CD4-positive, alpha-beta T cell treated with Interleukin-17A for 1 hour (primary cell): ENCODE data around the gene IL1RAPL2.

Experiments used
- DNase-seq: peaks from one replicate; pipeline ENCODE4 v3.0.0-alpha.2; 2020

IL1RAPL2 gene

DNA sequence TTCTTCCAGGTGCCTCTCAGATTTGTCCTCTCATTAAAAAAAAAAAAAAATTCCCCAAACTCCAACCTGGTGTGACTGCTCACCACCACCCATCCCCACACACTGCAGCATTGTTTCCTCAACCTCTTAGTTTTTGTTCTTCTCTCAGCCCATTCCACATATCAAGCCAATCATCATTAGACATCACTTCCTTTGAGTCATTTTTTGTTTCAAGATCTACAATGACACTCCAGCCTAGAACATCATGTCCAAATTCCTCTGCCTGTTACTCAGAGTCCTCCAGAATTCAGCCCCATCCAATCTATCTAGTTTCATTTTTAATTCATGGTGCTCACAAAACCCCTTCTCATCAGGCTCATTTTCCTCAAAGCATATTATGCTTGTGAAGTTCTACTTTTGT, 917.0 kb downstream of the IL1RAPL2 start:
- DNase-seq, result no peak

DNA sequence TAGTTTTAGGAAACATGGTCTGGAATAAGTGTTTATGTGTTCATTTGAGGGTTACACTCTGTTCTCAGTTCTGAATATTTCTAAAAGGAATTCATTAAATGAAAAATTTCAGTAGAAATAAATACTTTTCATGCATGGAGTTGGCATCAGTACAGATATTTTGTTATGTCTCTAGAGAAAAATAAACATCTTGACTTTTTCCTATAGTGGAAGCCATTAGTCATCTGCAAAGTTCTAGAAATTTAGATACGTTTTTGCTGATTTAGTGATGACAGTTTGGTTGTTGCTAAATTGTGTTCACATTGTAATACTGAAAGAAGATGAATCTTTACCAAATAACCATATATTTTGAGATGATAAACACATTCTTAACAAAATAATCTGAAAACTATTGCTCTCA, 922.7 kb downstream of the IL1RAPL2 start:
- no peak for DNase-seq

DNA sequence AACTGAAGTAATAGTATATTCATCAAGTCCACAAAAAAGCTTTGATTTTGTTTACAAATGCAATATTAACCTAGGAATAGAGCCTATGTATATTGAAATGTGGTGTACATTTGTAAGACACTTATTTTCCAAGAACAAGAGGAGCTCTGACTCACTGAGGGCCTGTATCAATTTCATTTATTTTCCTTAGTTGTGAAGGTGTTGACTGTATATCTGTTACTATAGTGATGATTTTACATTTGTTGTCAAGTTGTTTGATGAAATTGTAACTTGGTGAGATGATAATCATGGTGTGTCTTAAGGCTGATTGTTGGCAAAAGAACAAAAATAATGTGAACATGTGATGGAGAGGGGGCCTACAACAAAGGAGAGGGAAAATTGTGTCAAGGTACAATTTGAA, 929.4 kb downstream of the IL1RAPL2 start:
- DNase-seq, result no peak

DNA sequence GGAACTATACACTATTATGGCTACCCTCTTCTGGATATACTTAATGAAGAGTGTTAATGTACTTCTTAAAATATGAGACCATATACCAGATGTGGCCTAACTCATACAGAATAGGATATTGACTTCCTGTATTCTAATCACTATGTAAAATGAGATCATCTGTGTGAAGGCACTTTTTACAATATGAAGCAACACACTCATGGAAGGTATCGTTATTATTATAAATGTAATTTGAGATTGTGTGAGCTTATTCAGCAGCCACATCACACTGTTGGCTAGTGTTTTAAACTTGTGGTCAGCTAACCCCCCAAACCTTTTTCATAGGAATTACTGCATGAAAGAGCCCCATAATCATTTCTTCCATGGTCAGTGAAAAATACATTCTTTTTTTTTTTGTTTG, 936.3 kb downstream of the IL1RAPL2 start:
- no peak for DNase-seq

DNA sequence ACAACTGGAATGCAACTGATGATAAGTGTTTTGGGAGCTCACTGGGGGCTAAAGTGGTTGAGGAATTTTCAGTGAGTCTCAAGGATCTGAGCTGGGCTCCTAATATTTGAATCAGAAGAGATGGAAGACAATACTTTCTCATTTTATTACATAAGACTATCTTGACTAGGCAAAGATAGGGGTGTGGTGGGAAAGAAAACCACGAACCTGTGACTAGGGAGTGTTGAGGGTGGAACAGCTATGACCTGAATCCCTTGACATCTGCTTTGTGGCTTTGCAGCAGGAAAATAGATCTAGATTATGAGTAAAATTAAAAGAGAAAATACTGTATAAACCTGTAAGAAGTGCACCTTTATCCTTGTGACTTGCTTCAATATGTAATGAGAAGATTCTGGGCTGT, 949.6 kb downstream of the IL1RAPL2 start:
- DNase-seq, result no peak

DNA sequence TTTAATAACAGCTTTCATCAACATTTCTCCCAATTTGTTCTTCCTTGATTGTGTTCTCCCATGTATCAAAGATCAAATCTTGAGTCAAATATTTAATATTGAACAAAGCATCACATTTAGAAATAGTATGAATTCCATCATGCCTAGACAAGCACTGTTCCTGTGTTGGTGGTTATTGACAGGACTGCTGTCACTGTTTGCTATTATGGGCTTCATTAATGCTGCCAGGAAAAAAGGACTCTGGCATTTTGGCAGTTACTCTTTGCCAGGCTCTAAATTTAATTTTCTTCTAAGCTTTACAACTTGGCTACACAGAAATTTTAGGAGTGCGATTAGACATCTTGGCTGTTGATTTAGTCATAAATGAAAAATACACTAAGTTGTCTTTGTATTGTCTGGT, 960.4 kb downstream of the IL1RAPL2 start:
- no peak for DNase-seq

DNA sequence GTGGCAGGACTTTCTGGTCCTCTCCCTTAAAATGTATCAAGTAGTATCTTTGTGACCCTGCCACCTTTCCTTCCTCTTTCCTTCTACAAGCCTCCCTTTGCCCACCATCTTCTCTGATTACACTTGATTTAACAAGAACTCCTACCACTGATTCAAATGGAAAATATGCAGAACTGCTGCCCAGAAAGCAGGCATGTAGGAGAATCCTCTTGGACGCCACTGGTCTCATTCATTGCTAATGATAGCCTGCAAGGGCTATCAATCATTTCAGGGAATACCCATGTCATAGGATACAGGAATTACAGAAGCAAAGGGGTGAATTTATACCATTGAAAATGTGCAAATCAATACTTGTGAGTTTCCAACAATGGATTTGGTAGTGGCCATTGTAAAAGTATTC, 961.8 kb downstream of the IL1RAPL2 start:
- DNase-seq, result no peak

DNA sequence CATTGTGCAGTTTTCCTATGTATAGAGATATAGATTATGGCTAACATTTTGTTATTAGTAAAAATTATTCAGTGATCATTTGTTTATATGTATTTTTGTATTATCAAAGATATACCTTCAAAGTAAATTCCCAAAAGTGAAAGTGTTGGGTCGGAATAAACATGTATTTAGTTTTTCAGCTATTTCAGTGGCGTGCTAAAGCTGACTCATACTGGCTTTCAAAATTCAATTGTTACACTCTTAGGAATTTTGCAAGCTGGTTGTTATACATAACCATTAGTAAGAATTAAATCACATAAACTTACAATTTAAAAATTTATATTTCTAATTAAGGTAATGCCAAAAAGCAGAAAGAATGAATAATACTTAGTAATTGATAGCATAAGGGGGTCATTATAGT, 968.0 kb downstream of the IL1RAPL2 start:
- no peak for DNase-seq

DNA sequence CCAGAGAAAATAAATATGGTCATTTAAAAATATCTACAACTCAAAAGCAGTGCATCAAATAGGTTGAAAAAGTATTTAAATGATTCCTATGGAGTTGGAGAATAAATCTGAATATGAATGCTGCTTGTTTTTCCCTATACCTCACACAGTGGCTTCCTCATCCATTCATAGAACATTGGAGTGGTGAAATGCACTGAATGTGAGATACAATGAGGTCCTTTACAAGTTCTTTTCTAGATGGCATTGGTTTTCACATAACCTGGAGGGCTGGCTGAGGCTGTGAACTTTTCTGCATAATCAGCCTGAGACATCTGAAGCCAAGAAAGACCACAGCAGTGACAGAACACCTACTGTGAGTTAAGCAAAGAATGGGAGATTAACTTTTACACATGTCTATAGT, 977.3 kb downstream of the IL1RAPL2 start:
- DNase-seq, result no peak

DNA sequence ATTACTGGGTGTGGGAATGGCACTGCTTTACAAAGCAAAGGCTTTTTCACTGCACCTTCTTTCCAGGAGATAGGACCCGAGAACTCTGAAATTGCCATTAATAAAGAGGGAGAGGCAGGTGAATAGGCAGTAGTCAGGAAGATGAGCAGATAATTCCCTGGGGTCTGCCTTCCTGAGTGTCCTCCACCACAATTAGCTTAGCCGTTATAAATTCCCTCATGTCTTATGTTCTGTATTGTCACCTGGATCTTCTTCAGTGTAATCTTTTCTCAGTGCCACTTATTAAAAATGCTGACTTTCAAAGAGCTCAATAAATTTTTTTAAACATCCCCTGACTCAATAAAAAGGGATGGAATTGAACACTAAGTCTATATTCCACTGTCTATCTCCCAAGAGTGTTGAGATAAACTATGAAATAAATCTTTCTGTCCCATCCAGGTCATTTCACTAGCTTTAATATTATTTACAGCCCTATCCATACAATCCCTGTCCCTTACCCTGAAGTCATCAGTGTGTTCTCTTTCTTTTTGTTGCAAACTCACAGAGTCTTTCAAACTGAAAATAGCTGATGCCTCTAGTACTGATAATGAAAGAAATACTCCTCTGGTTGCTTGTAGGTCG, 984.2 kb downstream of the IL1RAPL2 start:
- no peak for DNase-seq

DNA sequence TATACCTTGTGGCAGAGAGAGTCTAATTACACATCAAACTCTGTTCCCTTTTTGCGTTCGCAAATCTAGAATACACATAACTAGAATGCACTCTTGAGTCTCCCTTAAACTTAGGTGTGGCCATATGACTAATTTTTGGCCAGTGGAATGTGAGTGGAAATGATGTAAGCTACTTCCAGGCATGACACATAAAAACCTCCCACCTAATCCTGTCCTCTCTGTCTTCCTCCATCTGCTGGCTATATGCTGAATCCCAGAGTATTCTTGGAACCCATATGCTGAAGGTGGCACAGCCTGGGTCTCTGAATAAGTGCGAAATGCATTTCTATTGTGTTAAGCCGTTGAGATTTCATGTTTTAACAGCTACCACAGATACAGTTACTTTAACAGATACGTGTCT, 986.4 kb downstream of the IL1RAPL2 start:
- no peak for DNase-seq

DNA sequence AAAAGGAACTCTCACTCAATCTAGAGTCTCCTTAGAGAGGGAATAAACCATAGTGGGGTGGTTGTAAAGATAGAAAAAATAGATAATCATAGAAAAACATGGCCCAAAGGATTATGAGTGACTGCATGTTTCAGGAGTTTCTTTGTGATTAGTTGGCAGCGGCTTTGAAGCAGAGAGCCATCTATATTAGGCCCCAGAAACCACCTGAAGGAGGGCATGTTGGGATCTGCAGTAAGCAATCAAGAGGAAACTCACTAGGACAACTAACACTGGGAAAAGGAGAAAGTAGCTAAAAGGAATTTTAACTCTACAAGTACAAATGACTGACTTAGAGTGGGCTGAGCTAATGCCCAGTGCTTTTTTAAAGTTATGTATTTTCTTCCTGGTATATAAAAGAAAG, 987.1 kb downstream of the IL1RAPL2 start:
- no peak for DNase-seq

DNA sequence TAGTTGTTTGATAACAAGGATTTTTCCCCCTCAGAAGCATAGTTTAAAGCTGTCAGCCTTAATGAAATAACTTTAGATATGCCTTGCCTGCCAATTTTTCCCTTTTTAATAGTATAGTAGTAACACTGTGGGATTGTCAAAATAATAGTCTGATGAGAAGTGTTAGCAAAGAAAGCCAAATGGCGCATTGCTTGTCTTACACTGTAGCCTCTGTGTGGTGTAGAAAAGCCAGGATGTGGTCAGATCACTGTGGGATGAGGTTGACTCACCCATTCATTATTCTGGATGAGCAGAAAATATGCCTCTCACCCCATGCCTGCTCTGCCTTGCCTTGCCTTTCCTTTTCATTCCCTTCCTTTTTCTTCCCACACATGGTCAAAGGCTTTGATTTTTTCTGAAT, 998.5 kb downstream of the IL1RAPL2 start:
- DNase-seq, result no peak

DNA sequence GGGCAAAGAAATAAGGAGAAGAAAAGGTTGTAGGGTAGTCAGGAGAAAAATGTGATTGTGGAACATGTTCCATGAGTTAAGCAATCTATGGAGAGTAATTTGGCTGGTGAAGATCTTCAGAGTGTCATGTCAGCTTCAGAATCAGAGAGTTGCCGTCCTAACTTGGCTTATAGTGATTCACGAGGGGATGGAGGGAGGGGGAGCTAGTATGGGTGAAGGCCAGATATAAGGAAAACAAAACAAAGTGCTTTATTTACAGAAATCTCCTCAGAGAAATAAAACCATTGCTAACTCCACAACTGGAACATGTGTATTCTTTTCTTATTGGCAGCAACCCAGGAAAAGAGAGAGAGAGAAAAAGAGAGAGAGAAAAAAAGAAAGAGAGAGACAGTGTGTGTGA, 999.9 kb downstream of the IL1RAPL2 start:
- no peak for DNase-seq

DNA sequence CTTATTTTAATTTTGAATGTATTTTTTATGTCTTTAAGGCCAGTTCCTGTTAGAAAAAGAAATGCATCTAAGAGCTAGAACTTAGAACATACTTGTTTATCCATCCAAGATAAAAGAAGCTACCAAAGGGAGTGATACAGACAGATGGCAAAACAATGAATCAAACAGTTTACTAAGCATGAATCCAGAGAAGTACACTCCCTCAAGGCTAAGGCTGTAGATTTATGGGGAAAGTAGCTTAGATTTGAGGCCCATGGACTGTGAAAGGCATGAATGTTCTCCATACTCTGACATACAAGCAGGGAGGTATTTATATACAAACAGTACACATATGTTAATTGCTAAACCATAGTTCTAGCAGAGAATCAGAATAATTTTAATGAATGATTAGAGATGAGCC, 1001.1 kb downstream of the IL1RAPL2 start:
- no peak for DNase-seq

DNA sequence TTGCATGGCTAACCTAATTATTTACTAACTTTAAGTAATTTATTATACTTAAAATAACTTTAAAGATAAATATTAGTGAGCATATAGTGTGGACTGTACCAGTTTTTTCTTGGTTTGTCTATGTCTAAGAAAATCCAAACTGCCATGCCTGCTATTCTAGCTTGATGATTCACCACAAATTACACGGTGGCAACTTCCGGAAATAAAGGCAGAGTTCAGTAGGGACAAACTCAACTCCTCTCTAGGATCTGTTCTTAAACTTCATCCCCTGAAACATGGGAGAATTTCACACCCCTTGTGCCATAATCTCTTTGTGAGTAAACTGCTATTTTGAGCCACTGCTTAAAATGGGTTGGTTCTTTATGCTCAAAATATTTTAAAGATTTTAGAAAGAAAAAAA, 1042.7 kb downstream of the IL1RAPL2 start:
- DNase-seq, result no peak

DNA sequence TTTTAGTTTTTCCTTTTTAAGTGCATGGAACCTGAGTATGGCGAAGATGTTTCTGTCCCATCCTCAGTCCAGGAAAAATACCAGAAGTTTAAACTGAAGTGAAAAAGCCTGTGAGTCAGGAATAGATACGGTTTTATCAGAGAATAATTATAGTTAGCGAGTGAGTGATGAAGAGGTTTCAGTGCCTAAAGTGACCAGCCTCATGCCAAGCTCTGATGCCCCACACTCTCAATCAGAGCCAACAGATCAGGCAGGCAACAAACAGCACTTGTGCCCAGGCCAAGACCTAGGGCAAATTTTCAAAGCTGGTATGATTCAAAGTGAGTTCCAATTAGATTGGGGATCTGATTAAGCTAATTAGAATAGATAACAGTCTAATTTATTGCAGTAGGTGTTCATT, 1043.5 kb downstream of the IL1RAPL2 start:
- DNase-seq, result no peak

DNA sequence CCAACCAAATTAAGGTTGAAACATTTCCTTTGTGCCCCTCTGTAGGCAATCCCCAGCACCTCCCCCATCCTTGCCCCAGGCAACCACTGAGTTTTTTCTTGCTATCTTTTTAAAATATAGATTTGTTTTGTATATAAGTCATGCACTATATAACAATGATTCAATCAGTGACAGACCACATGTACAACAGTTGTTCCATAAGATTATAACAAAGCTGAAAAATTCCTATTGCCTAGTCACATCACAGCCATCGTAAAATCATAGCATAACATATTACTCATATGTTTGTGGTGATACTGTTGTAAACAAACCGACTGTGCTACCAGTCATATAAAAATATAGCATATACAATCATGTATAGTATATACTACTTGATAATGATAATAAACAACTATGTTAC, 1044.4 kb downstream of the IL1RAPL2 start:
- DNase-seq, result no peak

DNA sequence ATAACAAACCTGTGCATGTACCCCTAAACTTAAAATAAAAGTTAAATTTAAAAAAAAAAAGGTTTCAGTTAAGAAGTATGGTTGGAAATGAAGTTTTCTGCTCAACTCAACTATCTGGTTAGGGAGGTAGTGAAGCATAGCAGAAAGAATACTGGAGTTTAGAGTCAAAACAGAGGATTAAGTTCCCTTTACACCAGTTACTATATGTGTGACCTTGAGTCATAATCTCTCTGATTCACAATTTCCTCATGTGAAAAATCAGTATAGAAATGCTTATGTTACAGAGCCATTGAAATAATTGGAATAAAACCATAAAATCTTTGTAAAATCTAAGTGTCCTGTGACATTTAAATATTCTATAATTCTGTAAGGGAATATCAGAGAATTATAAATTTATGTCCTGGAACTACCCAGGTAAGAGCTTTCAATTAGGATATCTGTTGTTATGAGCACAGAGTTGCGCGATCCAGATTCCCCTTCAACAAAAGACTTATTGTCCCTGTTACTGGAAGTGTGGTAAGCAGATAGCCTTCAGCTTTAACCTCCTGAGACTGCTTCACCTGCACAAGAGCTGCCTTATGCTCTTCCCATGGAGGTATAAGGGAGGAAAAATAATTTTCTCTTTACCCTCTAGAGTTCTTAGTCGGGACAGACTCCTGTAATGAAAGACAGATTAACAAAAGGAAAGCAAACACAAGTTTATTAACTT, 1052.5 kb downstream of the IL1RAPL2 start:
- no peak for DNase-seq

DNA sequence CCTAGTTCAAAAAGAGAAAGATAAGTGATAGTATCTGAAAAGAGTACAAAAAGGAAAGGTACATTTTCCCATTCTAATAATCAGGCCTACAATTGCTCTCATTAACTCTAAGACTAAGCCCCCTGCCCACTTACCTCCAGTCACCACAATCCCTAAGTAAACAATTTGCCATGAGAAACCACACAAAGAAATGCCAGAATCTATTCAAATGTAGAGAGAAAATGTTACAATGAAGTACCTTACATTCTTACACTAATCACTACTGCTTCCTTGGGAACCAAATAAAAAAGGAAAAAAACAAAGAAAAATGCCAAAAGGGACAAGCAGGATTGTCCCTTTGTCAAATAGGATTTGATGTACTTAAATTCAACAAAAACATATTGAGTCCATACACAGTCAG, 1068.2 kb downstream of the IL1RAPL2 start:
- DNase-seq, result no peak

DNA sequence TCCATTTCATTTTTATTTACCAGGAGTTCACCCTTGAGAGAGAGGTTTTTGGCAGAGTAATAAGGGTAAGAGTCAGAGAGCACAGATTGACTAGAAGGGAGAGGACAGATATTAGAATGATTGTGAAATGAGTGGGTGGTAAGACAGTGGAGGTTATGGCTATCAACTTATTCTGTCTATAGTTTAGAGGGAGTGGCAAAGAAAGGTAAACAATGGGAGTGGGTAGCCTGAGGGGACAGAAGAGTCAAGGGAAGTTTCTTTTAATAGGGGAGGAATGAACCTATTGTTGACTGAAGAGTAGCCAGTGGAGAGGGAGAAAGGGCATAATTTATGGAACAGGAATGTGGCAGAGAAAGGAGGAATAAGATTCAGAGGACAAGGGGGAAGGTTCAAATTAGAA, 1069.8 kb downstream of the IL1RAPL2 start:
- no peak for DNase-seq

DNA sequence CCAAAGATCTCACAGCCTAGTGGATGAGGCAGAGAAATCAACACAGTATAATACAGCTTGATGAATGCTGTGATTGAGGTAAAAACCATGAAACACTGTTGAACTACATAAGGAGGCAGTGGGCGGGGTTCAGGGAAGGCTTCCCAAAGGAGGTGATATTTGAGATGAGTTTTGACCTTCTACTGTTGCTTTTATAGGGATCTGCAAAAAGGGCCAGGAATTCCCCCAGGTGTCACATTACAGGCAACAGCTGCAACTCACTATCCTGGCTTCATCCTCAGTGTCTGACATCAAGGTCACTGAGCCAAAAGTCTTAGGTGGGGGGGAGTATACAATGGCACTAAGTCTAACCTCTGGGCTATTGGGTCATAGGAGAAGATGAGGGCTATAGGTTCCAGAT, 1070.7 kb downstream of the IL1RAPL2 start:
- DNase-seq, result no peak

DNA sequence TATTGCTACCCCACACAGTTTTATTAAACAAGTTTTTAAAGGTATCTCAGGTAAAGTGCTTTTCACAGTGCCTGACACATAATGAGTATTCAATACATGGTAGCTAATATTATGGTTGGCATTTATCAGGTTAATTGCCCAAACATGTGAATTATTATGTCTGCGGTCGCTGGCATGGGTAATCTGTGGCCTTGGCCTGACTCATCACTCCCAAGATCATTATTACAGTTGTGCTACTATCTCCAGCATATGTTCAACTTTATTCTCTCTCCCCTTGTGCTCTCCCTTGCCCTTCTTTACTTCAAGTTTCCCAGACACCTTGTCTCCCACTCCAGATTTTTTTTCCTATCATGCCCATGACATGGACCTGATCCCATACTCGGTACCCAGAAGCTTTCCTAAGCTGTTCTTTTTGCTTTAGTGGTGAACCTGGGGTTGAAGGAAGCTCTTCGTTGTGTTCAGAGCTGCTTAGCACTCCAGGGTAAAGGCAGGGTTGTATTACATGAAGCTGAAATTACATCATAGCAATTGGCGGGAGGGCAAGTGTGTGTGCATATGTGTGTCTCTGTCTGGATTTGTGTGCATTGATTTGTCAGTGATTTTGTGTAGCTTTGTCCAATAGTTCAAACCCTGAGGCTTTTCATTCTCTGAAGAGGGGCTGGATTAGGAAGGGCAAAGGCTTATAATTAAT, 1079.8 kb downstream of the IL1RAPL2 start:
- no peak for DNase-seq

DNA sequence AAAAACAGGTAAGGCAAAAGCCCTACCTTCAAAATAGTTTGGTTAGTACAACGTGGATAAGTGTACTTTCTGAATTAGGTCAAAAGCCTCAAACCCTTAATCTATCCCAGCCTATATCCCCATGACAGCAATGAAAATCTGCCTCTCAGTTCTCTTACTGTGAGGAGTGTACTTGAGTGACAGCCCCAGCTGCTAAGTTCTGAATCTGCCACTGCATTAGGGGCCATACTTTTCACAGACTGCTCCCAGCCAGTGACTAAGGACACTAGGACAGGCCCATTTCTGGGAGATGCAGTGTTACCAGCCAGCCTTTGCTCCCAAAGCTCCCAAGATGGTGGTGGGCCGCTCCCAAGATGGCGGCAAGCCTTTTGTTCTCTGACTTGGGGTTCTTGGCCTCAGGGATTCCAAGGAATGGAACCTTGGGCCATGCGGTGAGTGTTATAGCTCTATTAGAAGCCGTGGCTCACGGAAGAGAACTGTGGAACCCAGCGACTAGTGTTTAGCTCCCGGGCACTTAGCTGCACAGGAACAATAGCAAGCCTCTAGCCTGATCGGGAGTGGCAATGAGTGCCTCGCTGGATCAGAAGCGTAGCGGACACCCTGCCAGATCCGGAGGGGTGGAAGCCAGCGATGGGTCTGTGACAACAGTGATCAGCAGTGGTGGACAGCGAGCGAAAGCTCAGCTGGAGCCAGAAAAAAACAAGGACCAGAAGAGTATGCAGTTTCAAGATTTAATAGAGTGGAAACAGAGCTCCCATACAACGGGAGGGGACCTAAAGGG, 1080.8 kb downstream of the IL1RAPL2 start:
- no peak for DNase-seq
